ENCODE results near the gene LEF1.

LEF1 gene

GRCh38 chr4:108081256-108081655 is 87.5 kb downstream of the LEF1 start:
- Histone ChIP-seq H3K4me2 (ENCODE audit: low read length) (no peak overlapping the region), H3K23ac (ENCODE audit: low read length) (no peak overlapping the region), H4K8ac (ENCODE audit: low read depth, low read length) (no peak overlapping the region), H3K4me1 (ENCODE audit: control insufficient read depth, low read depth, low read length) (no peaks in the 10 kb centered on the region), H3K27ac (ENCODE audit: low read depth, low read length) (no peak overlapping the region), H2BK15ac (replicated peaks; ENCODE audit: low read depth) (no peak overlapping the region), H3K18ac (ENCODE audit: low read length) (no peak overlapping the region), H3K79me1 (ENCODE audit: low read length) (no peaks in the 10 kb centered on the region), H3K4ac (ENCODE audit: low read depth, low read length) (no peak overlapping the region), H3K27me3 (ENCODE audit: insufficient read depth, low read length, poor library complexity) (no peaks in the 10 kb centered on the region), H3K79me2 (ENCODE audit: control insufficient read depth, insufficient read depth, low read length) (no peaks in the 10 kb centered on the region), H3K4me3 (ENCODE audit: low read length) (no peak overlapping the region), H4K5ac (ENCODE audit: low read length) (no peak overlapping the region), H3K9ac (ENCODE audit: low read length) (no peak overlapping the region), H3K36me3 (ENCODE audit: control insufficient read depth, insufficient read depth, low read length) (peaks cover 3% of the 10 kb centered on the region), H2BK120ac (ENCODE audit: low read depth, low read length) (no peak overlapping the region), H2AK5ac (ENCODE audit: low read length) (no peak overlapping the region), H3K56ac (ENCODE audit: low read length) (no peak overlapping the region), H2BK5ac (ENCODE audit: low read length) (no peak overlapping the region)
- WGBS (ENCODE audit: extremely low coverage, insufficient coverage, low lambda C conversion rate) = no CpG with 5 or more reads among the region's 16 CpGs
- DNase-seq = no peak

DNA sequence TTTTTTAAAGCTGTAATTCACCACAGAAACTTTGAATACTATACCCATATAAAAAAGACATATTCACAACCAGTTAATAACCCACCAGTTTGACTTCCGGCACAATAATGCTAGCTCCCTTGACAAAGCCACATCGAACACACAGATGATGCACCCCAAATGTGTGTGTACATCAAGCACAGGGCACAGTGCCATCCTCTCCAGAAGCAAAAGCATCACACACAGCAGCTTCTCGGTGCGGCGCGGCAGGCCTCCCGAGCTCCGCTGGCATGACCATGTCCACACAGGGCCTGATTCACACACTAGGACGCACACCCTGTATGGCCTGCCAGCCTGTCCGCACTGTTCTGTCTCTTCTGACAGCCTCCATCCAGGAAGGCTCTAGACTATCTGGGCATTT is 88.0 kb downstream of the LEF1 start:
- WGBS (ENCODE audit: extremely low coverage, insufficient coverage, low lambda C conversion rate) = no CpG with 5 or more reads among the region's 10 CpGs

DNA sequence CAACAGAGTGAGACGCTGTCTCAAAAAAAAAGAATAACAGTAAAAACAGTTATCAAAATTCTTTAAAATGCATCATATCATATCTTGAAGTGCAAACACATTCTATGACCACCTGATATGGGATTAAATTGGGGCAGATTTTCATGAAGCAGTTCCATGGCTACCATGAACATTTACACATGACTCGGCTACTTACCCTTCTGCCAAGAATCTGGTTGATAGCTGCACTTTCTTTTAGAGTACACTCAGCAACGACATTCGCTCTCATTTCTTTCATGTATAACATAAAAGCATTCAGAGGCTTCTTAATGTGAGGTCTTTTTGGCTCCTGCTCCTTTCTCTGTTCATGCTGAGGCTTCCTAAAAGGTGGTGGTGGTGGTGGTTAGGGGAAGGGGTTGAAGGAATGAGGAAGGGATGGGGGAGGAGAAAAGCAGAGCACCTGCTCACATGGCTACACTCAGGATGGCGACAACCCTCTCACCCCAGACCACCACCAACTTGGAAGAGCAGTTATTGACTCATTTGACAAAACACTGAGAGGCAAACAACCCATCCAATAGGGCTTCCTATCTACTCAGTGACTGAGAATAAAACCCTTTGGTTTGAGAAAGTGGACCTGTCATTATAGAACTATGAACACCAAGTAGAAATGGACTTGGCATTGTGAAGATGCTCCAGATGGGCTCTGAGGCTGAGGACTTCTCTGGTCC is 90.6 kb downstream of the LEF1 start:
- no peak overlapping the region for H4K5ac ChIP-seq (ENCODE audit: low read length)
- H3K4ac ChIP-seq (ENCODE audit: low read depth, low read length) = no peak overlapping the region
- no peaks in the 10 kb centered on the region for H3K79me2 ChIP-seq (ENCODE audit: control insufficient read depth, insufficient read depth, low read length)
- H3K36me3 ChIP-seq (ENCODE audit: control insufficient read depth, insufficient read depth, low read length) = peaks cover 3% of the 10 kb centered on the region
- H3K4me3 ChIP-seq (ENCODE audit: low read length) = no peak overlapping the region
- no peak for DNase-seq
- no peak overlapping the region for H4K8ac ChIP-seq (ENCODE audit: low read depth, low read length)
- no peaks in the 10 kb centered on the region for H3K27me3 ChIP-seq (ENCODE audit: insufficient read depth, low read length, poor library complexity)
- no peak overlapping the region for H2AK5ac ChIP-seq (ENCODE audit: low read length)
- H2BK15ac ChIP-seq (replicated peaks; ENCODE audit: low read depth) = no peak overlapping the region
- H3K27ac ChIP-seq (ENCODE audit: low read depth, low read length) = no peak overlapping the region
- H3K56ac ChIP-seq (ENCODE audit: low read length) = no peak overlapping the region
- WGBS (ENCODE audit: extremely low coverage, insufficient coverage, low lambda C conversion rate) = no CpG with 5 or more reads among the region's 5 CpGs
- H3K23ac ChIP-seq (ENCODE audit: low read length) = no peak overlapping the region
- no peak overlapping the region for H3K18ac ChIP-seq (ENCODE audit: low read length)
- H2BK5ac ChIP-seq (ENCODE audit: low read length) = no peak overlapping the region
- no peak overlapping the region for H3K9ac ChIP-seq (ENCODE audit: low read length)
- no peaks in the 10 kb centered on the region for H3K79me1 ChIP-seq (ENCODE audit: low read length)
- no peak overlapping the region for H2BK120ac ChIP-seq (ENCODE audit: low read depth, low read length)
- no peak overlapping the region for H3K4me2 ChIP-seq (ENCODE audit: low read length)
- no peaks in the 10 kb centered on the region for H3K4me1 ChIP-seq (ENCODE audit: control insufficient read depth, low read depth, low read length)

More for the DNA sequence above, 88.0 kb downstream of the LEF1 start:
- Histone ChIP-seq H3K4me1 (ENCODE audit: control insufficient read depth, low read depth, low read length) (no peaks in the 10 kb centered on the region), H3K27me3 (ENCODE audit: insufficient read depth, low read length, poor library complexity) (no peaks in the 10 kb centered on the region), H2BK5ac (ENCODE audit: low read length) (no peak overlapping the region), H3K9ac (ENCODE audit: low read length) (no peak overlapping the region), H3K4ac (ENCODE audit: low read depth, low read length) (no peak overlapping the region), H2AK5ac (ENCODE audit: low read length) (no peak overlapping the region), H2BK120ac (ENCODE audit: low read depth, low read length) (no peak overlapping the region), H3K27ac (ENCODE audit: low read depth, low read length) (no peak overlapping the region), H3K23ac (ENCODE audit: low read length) (no peak overlapping the region), H3K36me3 (ENCODE audit: control insufficient read depth, insufficient read depth, low read length) (peaks cover 3% of the 10 kb centered on the region), H4K8ac (ENCODE audit: low read depth, low read length) (no peak overlapping the region), H3K79me1 (ENCODE audit: low read length) (no peaks in the 10 kb centered on the region), H4K5ac (ENCODE audit: low read length) (no peak overlapping the region), H3K79me2 (ENCODE audit: control insufficient read depth, insufficient read depth, low read length) (no peaks in the 10 kb centered on the region), H3K18ac (ENCODE audit: low read length) (no peak overlapping the region), H3K4me2 (ENCODE audit: low read length) (no peak overlapping the region), H3K4me3 (ENCODE audit: low read length) (no peak overlapping the region), H3K56ac (ENCODE audit: low read length) (no peak overlapping the region), H2BK15ac (replicated peaks; ENCODE audit: low read depth) (no peak overlapping the region)
- no peak for DNase-seq

DNA sequence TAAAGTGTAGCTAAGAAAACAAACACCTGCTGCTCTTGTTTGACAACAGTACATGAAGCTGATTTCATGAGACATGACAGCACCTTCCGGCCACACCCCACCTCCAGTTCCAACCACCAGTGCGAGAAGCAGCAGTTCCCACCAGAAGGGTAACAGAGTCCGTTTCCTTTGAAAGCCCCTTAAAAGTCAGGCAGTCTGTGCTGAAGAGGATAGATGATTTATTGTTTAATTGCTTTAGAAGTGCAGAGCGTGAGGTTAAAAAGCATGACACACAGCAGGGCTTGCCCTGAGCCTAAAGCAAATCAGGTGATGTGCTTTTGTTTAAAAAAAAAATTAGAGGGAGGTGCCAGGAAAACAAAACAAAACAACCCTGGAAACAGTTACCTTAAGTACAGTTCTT is 96.4 kb downstream of the LEF1 start:
- no peaks in the 10 kb centered on the region for H3K36me3 ChIP-seq (ENCODE audit: control insufficient read depth, insufficient read depth, low read length)
- no CpG with 5 or more reads among the region's 4 CpGs for WGBS (ENCODE audit: extremely low coverage, insufficient coverage, low lambda C conversion rate)
- H3K9ac ChIP-seq (ENCODE audit: low read length) = no peak overlapping the region
- no peak overlapping the region for H2AK5ac ChIP-seq (ENCODE audit: low read length)
- no peak overlapping the region for H3K4me3 ChIP-seq (ENCODE audit: low read length)
- H2BK5ac ChIP-seq (ENCODE audit: low read length) = no peak overlapping the region
- no peak overlapping the region for H4K5ac ChIP-seq (ENCODE audit: low read length)
- no peaks in the 10 kb centered on the region for H3K79me2 ChIP-seq (ENCODE audit: control insufficient read depth, insufficient read depth, low read length)
- no peak overlapping the region for H3K4me2 ChIP-seq (ENCODE audit: low read length)
- no peak overlapping the region for H3K56ac ChIP-seq (ENCODE audit: low read length)
- H3K23ac ChIP-seq (ENCODE audit: low read length) = no peak overlapping the region
- H3K18ac ChIP-seq (ENCODE audit: low read length) = no peak overlapping the region
- no peaks in the 10 kb centered on the region for H3K79me1 ChIP-seq (ENCODE audit: low read length)
- no peaks in the 10 kb centered on the region for H3K4me1 ChIP-seq (ENCODE audit: control insufficient read depth, low read depth, low read length)
- H4K8ac ChIP-seq (ENCODE audit: low read depth, low read length) = no peak overlapping the region
- DNase-seq = no peak
- H3K27ac ChIP-seq (ENCODE audit: low read depth, low read length) = no peak overlapping the region
- no peak overlapping the region for H2BK15ac ChIP-seq (replicated peaks; ENCODE audit: low read depth)
- no peaks in the 10 kb centered on the region for H3K27me3 ChIP-seq (ENCODE audit: insufficient read depth, low read length, poor library complexity)
- no peak overlapping the region for H2BK120ac ChIP-seq (ENCODE audit: low read depth, low read length)
- no peak overlapping the region for H3K4ac ChIP-seq (ENCODE audit: low read depth, low read length)

GRCh38 chr4:108070775-108071174 is 98.0 kb downstream of the LEF1 start:
- Histone ChIP-seq H3K18ac (ENCODE audit: low read length) (no peak overlapping the region), H3K36me3 (ENCODE audit: control insufficient read depth, insufficient read depth, low read length) (no peaks in the 10 kb centered on the region), H3K79me1 (ENCODE audit: low read length) (no peaks in the 10 kb centered on the region), H3K23ac (ENCODE audit: low read length) (no peak overlapping the region), H3K27me3 (ENCODE audit: insufficient read depth, low read length, poor library complexity) (no peaks in the 10 kb centered on the region), H3K4ac (ENCODE audit: low read depth, low read length) (no peak overlapping the region), H4K5ac (ENCODE audit: low read length) (no peak overlapping the region), H2BK5ac (ENCODE audit: low read length) (no peak overlapping the region), H3K27ac (ENCODE audit: low read depth, low read length) (no peak overlapping the region), H3K4me3 (ENCODE audit: low read length) (no peak overlapping the region), H2AK5ac (ENCODE audit: low read length) (no peak overlapping the region), H3K4me1 (ENCODE audit: control insufficient read depth, low read depth, low read length) (no peaks in the 10 kb centered on the region), H2BK15ac (replicated peaks; ENCODE audit: low read depth) (no peak overlapping the region), H4K8ac (ENCODE audit: low read depth, low read length) (no peak overlapping the region), H2BK120ac (ENCODE audit: low read depth, low read length) (no peak overlapping the region), H3K4me2 (ENCODE audit: low read length) (no peak overlapping the region), H3K79me2 (ENCODE audit: control insufficient read depth, insufficient read depth, low read length) (no peaks in the 10 kb centered on the region), H3K9ac (ENCODE audit: low read length) (no peak overlapping the region), H3K56ac (ENCODE audit: low read length) (no peak overlapping the region)
- no peak for DNase-seq
- WGBS (ENCODE audit: extremely low coverage, insufficient coverage, low lambda C conversion rate) = no CpG with 5 or more reads among the region's 1 CpG

DNA sequence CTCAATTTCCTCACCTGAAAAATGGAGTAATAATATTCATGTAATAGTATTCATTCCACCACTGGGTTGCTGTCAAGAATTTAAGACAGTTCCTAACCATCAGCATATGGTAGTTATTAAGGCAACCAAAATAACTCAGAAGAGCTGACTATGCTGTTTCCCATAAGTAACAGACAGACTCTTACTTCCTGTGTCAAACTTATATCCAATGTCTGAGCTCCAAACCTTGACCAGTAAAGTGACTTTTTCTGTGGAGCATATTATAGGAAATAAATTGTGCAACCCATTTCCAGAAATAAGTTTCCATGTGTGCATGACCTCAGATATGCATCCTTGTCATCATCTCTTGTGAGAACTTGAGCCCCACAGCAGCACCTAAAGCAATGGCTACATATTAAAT is 100.3 kb downstream of the LEF1 start:
- no peak overlapping the region for H3K23ac ChIP-seq (ENCODE audit: low read length)
- no peaks in the 10 kb centered on the region for H3K79me2 ChIP-seq (ENCODE audit: control insufficient read depth, insufficient read depth, low read length)
- H3K4me2 ChIP-seq (ENCODE audit: low read length) = no peak overlapping the region
- H2BK120ac ChIP-seq (ENCODE audit: low read depth, low read length) = no peak overlapping the region
- no peaks in the 10 kb centered on the region for H3K27me3 ChIP-seq (ENCODE audit: insufficient read depth, low read length, poor library complexity)
- no peaks in the 10 kb centered on the region for H3K4me1 ChIP-seq (ENCODE audit: control insufficient read depth, low read depth, low read length)
- no peaks in the 10 kb centered on the region for H3K79me1 ChIP-seq (ENCODE audit: low read length)
- H3K18ac ChIP-seq (ENCODE audit: low read length) = no peak overlapping the region
- H3K27ac ChIP-seq (ENCODE audit: low read depth, low read length) = no peak overlapping the region
- no peak overlapping the region for H3K9ac ChIP-seq (ENCODE audit: low read length)
- no peak overlapping the region for H3K56ac ChIP-seq (ENCODE audit: low read length)
- no peak overlapping the region for H4K5ac ChIP-seq (ENCODE audit: low read length)
- no peak overlapping the region for H3K4me3 ChIP-seq (ENCODE audit: low read length)
- DNase-seq = no peak
- no peak overlapping the region for H4K8ac ChIP-seq (ENCODE audit: low read depth, low read length)
- no peaks in the 10 kb centered on the region for H3K36me3 ChIP-seq (ENCODE audit: control insufficient read depth, insufficient read depth, low read length)
- no peak overlapping the region for H2BK15ac ChIP-seq (replicated peaks; ENCODE audit: low read depth)
- H3K4ac ChIP-seq (ENCODE audit: low read depth, low read length) = no peak overlapping the region
- no peak overlapping the region for H2AK5ac ChIP-seq (ENCODE audit: low read length)
- H2BK5ac ChIP-seq (ENCODE audit: low read length) = no peak overlapping the region

All from mesendoderm (in vitro differentiated cells).